ENCODE results near the gene PDE4B.

DNA sequence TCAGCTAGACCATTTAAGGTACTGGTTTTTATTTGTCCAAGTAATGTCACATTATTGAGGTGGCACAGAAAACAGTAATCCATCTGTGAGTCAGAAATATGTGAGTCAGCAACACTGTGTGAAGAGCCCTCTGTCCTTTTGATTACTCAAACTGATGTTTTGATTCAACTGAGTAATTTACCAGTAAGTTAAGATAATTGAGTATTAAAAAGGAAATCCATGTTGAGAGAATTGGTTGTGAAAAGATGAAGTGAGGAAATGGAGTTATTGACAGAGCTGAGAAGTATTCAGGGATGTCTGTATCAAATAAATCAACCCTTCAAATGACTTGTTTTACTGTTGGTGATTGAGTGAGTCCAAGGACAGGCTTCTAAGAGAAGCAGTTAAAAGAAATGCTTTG lies 438.5 kb downstream of the PDE4B start:
- no peak for TF ChIP-seq POLR2AphosphoS5 (IDR thresholded peaks at IDR 0.05)
- TF ChIP-seq TAF1 (IDR thresholded peaks at IDR 0.05; ENCODE audit: low read depth): no peak
- TF ChIP-seq CTCF (IDR thresholded peaks at IDR 0.05; ENCODE audit: poor library complexity, severe bottlenecking): no peak
- no peak for TF ChIP-seq EZH2 (IDR thresholded peaks at IDR 0.05; ENCODE audit: borderline replicate concordance, insufficient read depth, low read length, poor library complexity, severe bottlenecking)
- no peak for TF ChIP-seq MXI1 (conservative IDR thresholded peaks at IDR 0.05; ENCODE audit: poor library complexity, severe bottlenecking)
- no peak for TF ChIP-seq REST (IDR thresholded peaks at IDR 0.05; ENCODE audit: borderline replicate concordance)
- no peak for TF ChIP-seq EP300 (conservative IDR thresholded peaks at IDR 0.05; ENCODE audit: poor library complexity, severe bottlenecking)
- TF ChIP-seq SMC3 (conservative IDR thresholded peaks at IDR 0.05; ENCODE audit: poor library complexity): no peak
- no peak for TF ChIP-seq RAD21 (conservative IDR thresholded peaks at IDR 0.05)

All from neural cell (in vitro differentiated cells).